Activated CD4-positive, alpha-beta T cell treated with anti-CD3 and anti-CD28 coated beads for 48 hours (primary cell): Measurements from ENCODE around the gene NAP1L4.
"Not testable (repeated sequence)": the region's sequence is repeated elsewhere in the genome, so short reads cannot be mapped to it uniquely, and the experiment has no call there.

Experiments used
- DNase-seq: peaks from one replicate; pipeline ENCODE4 v3.0.0-alpha.2; 2020

Gene NAP1L4

DNA sequence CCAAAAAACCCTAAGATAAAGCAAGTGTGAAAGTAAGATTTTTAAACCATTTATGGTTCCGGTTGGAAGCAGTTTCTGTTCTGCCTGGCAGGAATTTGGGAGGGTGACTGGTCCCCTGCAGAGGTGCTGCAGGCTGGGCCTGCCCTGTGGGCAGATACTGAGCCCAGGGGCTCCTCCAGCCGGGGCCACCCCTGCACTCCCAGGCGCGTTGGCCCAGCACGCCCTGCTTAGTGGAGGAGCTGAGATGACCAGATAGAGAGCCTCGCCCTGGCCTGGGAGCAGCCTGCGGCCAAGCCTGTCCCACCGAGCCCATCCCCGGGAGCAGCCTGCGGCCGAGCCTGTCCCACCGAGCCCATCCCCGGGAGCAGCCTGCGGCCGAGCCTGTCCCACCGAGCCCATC, 70.9 kb downstream of the NAP1L4 start:
- no peak for DNase-seq

DNA sequence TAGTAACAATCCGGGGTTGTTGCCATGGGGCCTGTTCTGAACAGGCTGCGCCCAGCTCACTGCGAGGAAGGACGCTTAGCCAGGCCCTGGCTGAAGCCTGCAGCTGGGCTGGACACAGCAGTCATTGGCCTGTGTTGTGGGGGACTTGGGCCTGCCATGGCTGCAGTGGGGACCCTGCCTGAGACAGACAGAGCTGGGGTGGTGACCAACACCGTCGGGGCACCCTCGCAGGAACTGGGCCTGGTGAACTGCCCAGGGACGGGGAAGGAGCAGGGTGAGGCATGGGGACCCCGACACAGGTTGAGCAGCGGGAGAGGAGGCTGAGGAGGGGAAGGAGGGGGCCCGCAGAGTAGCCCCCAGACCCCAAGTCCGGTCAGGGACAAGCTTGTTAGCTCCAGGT, 71.8 kb downstream of the NAP1L4 start:
- no peak for DNase-seq

DNA sequence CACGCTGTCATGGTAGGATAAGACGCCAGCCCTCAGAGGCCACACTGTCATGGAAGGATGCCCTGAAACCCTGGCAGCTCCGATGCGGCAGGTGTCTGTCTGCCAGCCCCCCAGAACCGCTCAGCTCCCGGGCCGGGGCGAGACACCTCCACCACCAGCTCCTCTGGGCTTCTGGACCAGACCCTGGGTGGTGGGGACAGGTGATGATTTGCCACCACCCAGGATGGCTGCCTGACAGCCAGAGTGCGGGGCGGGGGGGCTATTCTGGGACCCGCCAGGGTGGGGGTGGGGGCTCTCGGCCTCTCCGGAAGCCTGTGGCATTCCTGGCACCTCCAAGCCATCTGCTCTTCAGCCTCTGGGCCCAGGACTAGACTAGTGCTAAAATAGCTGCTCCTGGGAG, 72.3 kb downstream of the NAP1L4 start:
- DNase-seq, result no peak

DNA sequence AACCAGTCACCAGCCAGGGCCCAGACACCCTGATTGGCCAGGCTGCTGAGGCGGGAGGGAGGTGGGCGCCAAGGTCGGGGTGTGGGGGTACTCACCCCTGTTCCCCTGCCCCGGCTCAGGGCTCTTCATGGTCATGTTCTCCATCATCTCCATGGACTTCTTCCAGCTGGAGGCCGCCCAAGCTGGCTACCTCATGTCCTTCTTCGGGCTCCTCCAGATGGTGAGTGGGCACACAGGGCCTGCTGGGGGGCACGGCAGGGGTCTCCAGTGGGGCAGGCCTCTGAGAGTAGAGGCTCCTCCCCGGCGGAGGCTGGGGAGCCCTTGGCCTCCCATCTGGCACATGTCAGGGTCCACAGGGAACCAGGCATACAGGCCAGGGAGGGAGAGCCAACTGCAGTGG, 72.9 kb downstream of the NAP1L4 start:
- DNase-seq, result no peak

DNA sequence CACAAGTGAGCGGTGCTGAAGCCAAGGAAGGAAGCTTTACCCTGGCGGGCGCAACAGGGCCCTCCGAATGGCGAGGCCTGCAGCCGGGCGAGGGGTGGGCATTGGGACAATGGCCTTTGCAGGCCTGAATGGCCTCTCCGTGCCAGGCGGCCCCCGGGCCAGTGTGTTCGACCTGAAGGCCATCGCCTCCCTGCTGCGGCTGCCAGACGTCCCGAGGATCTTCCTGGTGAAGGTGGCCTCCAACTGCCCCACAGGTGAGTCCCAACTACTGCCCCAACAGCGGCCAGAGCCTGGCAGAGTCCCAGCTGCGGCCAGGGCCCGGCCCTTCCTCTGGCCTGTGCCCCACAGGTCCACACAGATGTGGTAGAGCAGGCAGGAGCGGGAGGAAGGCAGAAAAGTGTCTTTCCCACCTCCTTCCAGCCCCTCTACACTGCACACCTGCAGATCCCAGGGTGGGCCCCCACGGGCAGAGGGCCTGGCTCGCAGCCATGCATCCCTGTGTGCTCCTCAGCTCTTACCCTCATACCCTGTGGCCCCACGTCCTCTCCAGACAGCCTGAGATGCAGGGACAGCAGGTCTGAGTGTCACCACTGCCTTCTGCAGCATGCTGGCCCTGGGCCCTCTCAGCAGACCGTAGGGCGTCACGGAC, 74.2 kb downstream of the NAP1L4 start:
- no peak for DNase-seq

DNA sequence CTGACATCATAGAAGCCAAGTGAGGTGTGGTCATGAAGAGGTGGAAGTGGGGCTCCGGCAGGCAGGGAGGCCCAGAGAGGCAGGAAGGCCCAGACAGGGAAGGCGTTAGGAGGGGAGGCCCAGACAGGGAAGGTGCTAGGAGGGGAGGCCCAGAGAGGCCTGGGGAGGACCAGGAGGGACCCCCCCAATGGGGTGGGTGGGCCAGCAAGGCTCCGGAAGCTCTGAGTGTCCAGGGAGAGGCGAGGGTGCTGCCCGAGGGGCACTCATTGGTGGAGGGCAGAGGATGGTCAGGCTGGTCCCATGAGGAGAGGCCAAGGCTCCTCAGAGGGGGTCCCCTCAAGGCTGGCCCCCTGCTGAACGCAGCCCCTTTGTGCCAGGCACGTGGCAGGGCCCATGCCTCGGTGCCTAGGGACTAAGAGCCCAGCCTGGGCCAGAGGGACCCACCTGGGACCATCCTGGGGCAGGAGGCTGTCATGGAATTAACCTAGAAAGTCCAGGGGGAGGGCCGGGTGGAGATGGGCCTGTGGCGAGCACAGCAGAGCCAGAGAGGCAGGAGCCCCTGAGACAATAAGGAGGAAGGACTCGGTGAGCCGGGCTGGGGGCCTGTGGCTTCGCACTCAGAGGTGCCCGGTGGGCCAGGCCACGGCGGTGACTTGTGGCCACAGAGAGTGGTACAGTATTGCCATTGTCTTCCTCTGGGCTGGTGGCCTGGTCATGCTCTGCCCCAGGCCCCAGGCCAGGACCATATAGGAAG, 75.1 kb downstream of the NAP1L4 start:
- DNase-seq, result no peak

DNA sequence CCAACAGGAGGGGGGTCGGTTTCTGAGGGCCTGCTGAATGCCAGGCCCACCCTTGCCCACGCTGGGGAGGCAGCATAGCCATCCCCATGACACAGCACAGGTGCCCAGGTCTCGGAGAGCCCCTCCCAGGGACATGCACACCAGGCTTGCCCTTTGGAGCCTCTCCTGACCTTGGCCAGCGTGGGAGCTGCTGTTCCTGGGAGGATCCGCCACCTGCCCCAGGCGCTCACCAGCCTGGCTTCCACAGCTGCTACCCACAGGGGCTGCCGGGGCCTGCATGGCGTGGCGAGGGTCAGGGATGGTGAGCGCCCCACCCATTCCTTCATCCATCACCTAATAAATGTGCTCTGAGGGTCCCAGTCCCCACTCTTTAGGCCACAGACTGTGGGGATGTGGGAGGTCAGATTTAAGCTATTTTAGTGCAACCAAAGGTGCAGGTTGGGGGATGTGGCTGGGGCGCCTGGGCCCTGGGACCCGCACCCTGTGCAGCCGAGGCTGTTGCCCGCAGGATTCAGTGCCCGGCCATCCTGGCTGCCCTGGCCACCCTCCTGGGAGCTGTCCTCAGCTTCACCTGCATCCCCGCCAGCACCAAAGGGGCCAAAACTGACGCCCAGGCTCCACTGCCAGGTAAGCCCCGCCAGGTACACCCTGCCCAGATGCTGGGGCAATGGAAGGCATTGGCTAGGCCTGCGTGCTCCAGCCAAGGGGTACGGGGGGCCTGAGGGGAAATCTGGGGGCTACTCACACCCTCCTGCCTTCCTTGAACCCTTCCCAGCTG, 75.8 kb downstream of the NAP1L4 start:
- no peak for DNase-seq

DNA sequence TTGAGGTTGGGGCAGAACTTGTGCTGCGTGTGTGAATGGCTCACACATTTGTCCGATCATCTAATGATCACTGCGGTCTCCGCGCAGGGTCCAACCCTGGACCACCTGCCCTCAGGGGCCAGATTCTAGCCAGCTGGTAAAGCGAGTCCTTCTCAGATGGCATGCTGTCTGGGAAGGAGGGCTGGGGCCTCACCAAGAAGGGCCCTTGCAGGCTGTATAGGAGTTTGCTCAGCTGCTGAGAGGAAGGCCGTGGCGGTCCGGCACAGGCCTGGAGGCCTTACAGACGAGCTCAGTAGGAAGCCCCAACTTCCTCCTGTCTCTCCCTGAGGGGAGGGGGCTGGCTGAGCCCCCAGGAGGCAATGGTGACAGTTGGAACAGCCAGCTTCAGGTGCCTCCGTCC, 76.7 kb downstream of the NAP1L4 start:
- DNase-seq, result no peak

DNA sequence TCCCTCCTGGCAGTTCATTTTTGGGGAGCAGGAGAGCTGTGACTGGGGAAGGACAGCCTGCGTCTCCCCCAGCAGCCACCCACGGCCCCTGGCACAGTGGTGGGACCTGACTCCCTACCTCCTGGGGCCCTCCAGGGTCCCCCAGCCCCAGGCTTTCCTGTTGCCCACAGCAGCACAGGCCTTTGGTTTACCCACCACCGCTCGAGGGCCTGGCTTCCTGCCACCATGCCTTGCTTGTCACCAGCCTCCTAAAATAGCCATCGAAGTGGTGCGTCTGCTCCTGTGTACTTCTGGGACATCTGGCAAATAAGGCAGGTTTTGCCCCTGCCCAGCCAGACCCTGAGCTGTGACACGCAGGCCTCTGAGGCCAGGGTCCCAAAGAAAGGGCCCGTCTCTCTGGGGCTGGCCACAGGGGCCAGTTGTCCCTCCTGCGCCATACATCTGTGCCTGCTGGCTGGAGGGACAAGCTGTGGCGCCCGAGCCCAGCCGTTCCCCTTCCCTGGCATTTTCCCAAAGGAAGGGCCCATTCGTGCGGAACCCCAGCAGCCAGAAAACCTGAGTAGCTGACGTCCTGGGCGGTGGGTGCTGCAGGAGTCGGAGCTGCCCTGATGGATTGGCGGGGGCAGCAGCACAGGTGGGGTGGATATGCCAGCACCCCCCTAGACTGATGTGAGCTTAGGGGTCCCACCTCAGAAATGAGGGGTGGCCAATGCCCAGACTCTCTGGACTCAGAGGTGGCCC, 77.5 kb downstream of the NAP1L4 start:
- DNase-seq, result no peak

DNA sequence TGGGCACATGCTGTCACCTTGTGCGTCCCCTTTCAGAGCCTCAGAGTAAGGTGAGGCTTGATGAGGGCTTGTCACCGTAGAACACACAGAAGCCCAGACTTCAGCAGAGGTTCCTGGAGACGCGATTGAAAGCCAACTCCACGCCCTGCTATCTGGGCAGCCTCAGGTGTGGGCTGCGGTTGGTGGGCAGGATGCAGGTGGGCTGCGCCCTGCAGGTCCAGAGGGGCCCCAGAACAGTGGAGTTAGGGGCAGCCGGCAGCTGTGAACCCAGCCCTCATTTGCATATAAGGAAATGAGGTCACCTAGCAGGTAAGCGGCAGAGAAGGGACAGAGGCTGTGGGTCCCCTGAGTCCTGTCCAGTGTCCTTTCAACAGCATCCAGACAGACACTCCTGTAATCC, 78.4 kb downstream of the NAP1L4 start:
- DNase-seq, result no peak

DNA sequence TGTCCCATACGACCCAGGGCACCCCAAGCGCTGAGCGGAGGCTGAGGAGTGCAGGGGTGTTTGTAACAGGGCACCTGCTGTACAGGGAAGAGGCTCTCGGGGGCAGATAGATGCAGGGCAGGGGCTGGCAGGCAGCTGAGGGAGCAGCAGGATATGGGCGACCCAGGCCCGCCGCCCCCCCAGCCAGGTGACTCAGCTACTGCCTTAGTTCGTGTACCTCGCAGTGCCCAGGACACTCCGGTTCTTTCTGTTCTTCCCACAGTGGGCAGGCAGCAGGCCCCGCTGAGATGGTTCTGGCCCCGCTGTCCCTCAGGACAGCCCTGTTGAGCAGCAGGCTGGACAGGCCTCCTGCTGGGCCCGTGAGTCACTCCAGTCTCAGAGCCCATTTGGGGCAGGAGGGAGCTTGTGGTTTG, 79.1 kb downstream of the NAP1L4 start:
- DNase-seq, result no peak

DNA sequence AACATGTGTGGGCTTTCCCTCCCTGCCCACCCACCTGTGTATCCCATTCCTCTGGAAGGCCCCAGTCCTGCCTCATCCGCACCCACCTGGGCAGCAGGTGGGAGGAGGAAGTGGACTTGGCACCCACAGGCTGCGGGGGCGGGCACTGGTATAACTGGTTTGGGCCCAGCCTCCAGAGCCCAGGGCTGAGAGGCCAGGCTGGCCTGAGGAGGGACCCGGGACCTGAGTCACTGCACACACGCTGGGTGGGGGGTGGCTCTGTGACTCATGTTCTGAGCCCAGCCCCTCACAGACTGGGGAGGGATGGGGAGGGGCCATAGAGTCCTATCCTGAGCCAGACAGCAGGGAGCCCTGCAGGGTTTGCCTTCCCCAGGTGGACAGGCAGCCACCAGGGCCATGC, 79.6 kb downstream of the NAP1L4 start:
- no peak for DNase-seq

DNA sequence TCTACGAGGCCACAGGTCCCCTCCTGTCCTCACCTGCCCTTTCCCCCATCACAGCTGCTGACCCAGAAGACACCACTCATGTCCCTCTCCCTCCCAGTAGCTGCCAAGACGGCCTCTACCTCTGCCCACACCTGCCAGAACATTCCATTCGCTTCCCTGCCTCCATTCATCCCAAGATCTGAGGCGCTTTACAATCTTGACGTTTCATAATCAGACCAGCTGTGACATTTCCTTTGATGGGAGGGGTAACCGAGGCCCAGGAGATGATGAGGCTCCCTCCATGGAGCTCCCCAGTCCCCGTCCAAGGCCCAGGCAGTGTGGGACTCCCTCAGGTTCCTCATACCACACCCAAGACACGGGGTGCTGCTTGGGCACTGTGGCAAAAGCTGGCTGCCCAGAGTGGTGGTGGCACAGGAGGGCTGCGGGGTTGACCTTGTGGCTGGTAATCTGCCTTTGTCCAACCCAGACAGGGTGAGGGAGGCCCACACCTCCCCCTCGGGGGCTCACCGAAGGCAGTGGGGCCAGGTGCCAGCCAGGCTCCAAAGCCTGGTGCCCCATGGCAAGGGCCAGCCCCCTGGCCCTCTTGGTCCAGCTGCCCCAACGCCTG, 80.2 kb downstream of the NAP1L4 start:
- DNase-seq, result no peak

DNA sequence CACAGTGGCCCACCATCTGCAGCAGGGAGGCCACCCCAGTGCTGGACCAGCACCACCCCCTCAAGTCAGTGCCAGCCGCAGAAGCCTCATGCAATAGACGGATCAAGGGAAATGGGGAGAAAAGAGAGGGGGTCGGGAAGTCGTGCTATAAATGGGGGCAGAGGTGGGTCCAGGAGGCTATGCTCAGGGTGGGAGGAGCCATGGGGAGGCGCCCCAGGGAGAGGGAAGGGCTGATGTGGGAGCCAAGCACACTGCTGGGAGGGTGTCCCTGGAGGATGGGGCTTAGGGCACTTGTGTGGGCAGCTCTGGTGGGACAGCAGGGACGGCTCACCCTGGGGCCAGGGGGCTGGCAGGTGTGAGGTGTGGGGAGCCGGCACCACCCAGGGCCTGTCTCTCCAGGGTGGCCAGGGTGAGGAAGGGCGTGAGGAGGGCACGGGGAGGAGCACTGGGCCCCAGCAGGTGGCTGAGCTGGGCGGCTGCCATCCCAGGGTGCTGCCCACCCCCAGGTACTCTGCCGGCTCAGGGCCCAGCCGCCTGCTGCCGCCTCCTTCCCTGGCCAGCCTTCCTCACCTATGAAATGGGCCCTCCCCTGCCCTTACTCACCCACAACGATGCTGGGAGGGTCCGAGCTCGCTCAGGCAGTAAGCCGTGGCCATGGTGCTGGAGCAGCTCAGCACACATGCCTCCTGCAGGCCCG, 80.9 kb downstream of the NAP1L4 start:
- DNase-seq, result no peak

DNA sequence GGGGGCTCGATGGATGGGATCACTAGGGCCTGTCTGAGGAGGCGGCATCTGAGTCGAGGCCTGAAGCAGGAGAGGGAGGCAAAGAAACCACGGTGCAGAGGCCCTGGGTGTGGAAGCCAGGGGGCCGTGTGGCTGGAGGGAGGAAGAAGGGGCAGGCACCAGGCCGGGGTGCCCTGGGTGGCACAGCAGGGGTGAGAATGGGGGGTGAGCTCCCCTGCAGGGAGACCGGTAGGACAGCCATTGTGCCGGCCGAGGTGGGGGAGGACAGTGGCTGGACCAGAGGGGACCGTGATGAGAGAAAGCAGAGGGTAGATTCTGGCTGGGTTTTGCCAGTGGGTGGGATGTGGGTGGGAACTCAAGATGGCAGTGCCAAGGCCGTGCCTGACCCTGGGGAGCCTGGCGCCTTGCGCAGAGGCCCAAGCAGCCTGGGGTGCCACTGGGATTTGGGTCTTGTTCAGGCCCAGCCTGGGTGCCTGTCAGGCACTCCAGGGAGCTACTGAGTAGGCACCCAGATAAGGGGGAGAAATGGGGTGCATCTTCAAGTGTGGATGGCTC, 81.7 kb downstream of the NAP1L4 start:
- no peak for DNase-seq

DNA sequence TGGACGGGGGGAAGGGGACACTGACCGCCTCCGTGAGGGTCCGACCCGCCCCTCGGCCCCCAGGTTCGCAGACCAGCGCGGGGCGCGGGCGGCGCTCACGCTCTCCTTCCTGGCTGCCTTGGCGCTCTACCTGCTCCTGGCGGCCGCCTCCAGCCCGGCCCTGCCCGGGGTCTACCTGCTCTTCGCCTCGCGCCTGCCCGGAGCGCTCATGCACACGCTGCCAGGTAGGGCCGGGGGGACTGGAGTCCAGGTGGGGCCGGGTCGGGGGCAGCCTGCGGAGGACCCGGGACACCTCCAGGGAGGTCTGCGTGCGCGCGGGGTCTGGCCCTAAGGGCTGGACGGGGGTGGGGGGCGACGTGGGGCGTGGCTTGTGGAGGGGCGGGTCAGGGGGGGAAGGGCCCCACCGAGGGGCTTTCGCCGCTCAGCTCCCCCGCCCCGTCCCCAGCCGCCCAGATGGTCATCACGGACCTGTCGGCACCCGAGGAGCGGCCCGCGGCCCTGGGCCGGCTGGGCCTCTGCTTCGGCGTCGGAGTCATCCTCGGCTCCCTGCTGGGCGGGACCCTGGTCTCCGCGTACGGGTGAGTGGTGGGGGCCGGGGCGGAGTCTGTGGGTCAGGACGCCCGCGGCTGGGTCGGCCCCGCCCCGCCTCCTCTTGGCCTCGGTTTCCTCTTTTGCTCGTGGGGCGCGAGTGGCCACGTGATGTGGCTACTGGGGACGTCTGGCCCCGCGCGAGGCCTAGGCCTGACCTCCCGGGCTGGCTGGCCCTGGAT, 82.8 kb downstream of the NAP1L4 start:
- DNase-seq, result no peak

DNA sequence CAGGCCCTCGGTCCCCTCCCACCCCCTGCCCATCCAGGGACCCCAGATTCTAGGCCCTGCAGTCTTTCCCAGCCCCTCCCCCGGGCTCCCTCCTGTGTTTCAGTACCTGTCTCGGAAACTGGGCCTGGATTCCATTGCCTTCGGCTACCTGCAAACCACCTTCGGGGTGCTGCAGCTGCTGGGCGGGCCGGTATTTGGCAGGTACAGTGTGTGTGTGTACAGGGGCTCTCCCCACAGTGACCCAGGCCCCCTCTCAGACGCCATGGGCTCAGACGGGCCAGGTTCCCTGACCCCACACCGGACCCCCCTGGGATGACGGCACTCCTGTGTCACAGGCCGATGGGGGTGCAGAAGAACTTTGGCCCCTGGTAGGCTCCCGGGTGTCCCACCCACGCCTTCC, 84.0 kb downstream of the NAP1L4 start:
- no peak for DNase-seq

DNA sequence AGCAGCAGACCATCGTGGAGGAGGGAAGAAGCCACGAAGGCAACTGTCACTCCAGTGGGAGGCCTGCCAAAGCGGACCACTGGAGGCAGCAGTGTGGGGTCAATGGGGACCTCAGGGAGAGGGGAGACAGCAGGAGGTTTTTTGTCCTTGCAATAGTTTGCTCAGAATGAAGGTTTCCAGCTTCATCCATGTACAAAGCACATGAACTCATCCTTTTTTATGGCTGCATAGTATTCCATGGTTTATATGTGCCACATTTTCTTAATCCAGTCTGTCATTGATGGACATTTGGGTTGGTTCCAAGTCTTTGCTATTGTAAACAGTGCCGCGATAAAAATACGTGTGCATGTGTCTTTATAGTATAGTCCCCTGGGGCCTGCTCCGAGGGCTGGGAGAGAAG, 86.8 kb downstream of the NAP1L4 start:
- not testable (repeated sequence) for DNase-seq

DNA sequence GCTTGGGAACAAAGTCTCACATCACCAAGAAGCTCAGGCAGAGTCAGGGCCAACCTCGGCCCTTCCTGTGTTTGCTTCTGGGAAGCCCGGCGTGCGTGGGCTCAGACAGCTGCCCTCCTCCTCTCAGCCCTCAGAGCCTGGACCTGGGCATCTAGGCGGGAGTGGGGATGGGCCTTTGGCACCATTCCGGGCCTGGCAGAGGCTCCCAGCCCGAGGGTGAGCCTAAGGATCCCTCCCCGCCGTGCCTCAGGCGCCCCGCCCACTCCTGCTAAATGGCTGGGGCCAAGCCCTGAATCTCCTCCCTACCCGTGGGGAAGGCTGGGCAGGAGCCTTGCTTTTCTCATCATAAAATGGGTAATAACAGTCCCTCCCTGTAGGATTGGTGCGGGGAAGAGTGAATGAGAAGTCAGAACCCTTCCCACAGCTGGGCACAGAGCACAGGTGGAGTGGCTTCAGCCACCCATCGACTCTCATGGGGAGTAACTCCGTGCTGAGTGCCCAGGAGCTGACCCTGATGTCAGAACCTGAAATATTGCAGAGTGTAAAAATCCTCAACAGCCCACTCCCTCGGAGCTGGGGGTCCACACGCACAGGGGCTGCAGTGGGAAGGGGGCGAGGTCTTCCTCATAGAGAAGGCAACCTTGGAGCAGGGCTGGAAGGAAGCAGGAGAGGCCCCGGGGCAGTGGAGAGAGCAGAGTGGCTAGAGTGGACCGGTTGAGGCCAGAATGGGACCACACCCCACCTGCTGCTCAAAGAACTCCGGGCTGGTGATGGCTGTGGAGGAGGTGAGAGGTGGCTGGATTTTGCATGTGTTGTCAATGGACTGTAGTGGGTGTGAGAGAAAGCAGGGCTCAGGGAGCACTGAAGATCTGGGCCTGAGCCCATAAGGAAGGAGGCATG, 87.7 kb downstream of the NAP1L4 start:
- no peak for DNase-seq

DNA sequence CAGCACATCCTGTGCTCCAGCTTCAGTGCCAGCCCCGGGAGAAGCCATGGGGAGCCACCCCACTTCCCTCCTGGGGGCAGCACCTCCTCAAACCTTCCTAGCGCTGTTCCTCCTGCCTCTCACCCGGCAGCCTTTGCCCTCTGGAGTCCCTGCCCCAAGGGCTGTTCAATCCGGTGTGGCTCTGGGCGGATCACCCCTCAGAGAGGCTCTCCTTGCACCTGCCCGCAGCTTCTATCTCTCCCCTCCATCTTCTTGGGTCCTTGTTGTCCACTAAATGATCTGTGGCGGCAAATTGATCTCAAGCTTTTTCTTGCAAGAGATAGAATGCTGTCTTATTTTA, 88.5 kb downstream of the NAP1L4 start:
- DNase-seq, result no peak
